HG03045 (cell line): ENCODE measurements around the gene UNC13C.

Source experiments
- ATAC-seq: cut with Tn5 transposase; IDR thresholded peaks from one replicate; pipeline ENCODE4 v1.9.1; 2021; ENCODE audit warnings: mild to moderate bottlenecking, moderate library complexity; ENCODE audit not compliant: unreplicated experiment

UNC13C gene

GRCh38 chr15:54017251-54017650 is 39.0 kb downstream of the UNC13C start:
- no peak for ATAC-seq

- no peak for ATAC-seq
These were observed 39.7 kb downstream of the UNC13C start for GRCh38 chr15:54017959-54018358.

GRCh38 chr15:54026258-54026657 is 48.0 kb downstream of the UNC13C start:
- ATAC-seq = no peak

DNA sequence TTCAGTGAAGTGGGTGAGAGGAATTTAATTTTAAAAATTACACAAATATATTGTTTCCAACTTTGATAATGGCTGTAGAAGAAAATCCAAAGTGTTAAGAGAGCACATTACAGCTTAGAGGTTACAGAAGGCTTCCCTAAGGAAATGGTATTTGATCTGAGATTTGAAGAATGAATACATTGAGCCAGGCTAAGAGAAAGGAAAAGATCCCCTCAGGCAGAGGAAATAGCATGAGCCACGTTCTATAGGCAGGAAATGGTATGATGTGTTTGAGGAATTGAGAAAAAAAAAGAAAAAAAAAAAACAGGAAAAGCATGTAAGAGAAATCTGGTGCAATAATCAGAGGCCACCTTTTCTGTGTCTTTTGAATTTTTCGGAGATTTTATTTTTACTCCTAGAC is 48.6 kb downstream of the UNC13C start:
- ATAC-seq = no peak

DNA sequence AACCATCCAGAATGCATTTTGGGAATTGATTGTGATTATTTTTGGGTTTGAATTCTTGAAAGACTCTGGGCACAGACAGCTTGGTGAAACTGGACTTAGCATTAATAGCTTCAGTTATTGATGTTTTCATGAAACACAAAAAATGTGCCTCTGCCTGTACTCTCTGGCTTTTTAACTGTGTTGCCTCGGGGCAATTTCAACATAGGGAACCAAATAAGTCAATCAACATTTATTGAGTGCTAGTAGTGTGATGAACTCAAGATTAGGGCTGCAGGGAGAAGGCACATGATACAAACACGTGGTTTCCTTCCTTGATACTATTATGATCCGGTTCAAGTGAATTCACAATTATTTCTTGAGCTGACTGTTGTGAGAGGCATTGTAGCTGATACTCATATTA is 50.8 kb downstream of the UNC13C start:
- no peak for ATAC-seq

DNA sequence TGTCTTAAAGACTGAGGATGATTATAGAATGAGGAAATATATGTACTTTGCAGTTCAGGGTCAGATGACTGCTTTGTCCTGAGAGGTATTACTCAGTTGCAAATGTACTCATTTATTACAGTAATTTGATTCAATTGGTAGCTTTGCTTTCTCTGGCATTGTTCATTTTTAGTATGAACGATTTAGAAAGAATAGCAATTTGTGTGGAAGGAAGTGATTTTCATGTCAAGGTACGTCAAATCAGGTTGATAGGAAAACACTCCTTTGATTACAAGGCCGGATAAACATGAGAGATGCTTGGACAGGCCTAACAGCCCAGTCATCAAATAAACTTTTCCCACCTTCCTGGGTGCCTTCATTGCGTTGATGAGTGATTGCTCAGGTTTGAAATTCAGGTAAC is 53.8 kb downstream of the UNC13C start:
- no peak for ATAC-seq

- no peak for ATAC-seq
These were observed 55.2 kb downstream of the UNC13C start for GRCh38 chr15:54033356-54033860.

GRCh38 chr15:54033869-54034458 is 55.7 kb downstream of the UNC13C start:
- ATAC-seq = no peak

- ATAC-seq = no peak
These were observed 57.4 kb downstream of the UNC13C start for GRCh38 chr15:54035616-54036015.

DNA sequence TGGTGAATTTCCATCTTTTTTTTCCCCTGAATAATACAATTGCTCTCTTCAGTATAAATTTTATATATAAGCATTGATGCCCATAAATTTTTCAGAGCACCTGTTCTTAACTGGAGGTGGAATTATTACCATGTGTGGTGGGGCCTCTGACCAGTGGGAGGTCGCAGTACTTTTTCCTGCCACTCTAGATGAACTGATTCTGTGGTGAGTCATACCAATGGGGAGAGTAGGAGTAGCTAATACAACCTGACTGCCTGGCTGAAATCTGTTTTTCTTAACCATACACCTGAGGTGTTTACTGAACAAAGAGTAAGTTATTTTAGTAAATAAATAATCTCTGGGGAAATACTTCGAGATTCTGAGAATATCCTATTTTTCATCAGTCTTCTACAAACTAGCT is 67.2 kb downstream of the UNC13C start:
- ATAC-seq = no peak

DNA sequence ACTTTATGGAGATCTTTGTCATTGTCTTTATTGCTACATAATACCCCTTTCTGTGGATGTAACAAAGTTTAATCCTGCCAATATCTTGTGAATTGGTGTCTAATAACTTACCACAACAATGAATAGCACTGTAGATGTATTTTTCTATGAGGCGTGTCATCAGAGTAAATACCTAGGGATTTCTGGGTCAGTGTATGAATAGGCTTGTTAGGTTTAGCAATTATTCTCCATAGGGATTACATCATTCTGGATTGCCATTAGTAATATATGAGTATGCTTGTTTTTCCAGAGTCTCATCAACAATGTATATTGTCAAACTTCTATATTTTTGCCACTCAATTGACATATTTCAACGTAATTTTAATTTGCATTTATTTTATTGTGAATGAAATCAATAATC is 67.9 kb downstream of the UNC13C start:
- no peak for ATAC-seq

DNA sequence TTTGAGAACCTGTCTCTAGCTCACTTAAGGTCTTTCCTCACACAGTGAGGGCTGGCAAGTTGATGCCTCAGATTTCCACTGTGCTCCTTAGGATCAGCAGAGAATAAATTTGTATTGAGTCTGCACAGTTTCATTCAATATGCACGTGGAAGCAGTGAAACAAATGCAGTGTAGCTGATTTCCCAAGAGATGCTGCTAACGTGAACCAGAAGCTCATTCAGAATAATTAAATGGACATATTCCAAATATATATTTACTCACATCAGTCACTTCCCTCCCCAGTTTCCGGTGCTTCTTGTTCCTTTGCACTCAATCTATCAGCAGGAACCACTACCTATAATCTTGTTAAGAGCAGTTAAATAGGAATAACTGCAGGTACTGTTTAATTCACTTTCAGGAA is 86.1 kb downstream of the UNC13C start:
- ATAC-seq = no peak

DNA sequence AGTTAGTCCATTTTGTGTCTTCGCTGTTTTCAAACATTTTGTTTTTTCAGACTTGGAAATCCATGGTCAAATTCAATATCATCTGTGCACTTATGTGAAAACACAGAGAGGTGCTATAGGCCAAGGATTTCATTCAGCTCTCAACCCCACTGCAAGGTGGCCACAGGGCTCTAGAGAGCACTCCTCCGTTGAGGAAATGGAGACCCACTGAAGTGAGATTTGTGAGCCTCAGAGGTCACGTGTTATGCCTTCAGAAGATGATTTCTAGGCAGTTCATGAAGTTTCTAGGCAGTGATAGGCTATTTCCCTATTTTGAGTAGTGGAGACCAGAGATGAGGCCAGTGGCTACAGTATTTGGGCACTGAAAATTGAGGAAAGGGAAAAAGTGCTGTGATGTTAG is 88.2 kb downstream of the UNC13C start:
- ATAC-seq = no peak

DNA sequence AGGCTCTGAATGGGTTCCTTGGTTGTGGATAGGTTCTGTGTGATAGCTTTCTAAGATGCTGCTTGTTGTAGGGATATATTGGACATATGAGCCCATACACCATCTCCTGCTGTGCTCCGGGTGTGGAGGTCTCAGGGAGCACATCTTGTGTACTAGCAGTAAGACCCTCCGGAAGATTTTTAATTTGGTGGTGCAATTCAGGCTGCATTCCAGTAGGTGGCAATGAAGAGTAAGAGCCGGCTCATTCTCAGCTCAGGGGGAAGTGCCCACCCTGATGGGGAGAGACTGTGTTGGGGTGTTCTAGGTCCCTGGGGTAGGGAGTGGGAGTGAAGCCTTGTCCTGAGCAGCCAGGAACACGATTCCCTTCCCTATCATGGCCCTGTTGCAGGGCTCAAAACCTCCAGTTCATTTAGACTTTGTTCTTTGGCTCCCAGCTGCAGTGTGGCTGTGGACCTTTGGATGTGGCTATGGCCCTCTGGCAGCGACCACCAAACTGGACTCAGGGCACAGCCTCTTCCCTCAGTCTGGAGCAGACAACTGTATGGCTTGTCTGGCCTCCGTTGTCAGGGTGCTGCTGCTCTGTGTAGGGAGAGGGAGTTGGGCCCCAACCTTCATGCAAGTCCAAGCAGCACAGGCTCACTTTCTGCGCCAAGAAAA is 104.7 kb downstream of the UNC13C start:
- no peak for ATAC-seq

DNA sequence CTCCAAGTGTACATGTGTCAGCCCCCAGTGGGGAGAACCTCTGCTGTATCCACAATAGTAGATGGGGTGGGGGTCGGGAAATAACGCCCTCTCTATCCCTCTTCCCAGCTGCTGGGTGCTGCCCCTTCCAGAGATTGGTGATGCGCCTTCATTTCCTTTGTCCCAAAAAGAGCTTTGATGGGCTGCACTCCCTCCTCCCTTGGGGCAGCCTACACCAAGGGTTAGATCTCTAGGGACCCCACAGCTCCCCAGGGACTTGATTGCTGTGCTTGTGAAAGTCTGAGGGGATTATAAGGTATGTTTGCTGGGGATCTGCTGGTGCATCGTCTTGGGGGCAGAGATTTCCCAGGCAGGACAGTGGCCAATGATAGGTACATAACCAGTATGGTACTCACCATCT is 105.3 kb downstream of the UNC13C start:
- ATAC-seq = no peak

- ATAC-seq = no peak
These were observed 105.8 kb downstream of the UNC13C start for GRCh38 chr15:54083991-54084390.

- no peak for ATAC-seq
These were observed 110.6 kb downstream of the UNC13C start for GRCh38 chr15:54088837-54089236.

GRCh38 chr15:54089776-54090175 is 111.5 kb downstream of the UNC13C start:
- ATAC-seq = no peak

DNA sequence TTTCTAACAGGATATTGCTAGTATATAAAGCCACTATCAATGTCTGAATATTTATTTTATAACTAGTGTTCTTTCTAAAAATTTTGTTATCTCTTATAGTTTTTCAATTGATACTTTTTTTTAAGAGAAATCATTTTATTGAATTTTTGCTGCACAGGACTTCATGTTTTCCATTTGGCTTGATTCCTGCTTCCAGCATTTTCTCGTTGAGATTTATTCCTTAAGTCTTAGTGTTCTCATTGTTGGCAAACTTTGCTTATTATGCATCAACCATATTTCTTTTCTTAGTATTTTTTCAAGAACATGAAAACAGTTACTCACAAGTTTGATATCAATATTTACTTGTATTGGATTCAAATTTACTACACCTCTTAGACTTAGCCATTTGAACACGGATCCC is 113.4 kb downstream of the UNC13C start:
- ATAC-seq = no peak

GRCh38 chr15:54094661-54095060 is 116.4 kb downstream of the UNC13C start:
- no peak for ATAC-seq

DNA sequence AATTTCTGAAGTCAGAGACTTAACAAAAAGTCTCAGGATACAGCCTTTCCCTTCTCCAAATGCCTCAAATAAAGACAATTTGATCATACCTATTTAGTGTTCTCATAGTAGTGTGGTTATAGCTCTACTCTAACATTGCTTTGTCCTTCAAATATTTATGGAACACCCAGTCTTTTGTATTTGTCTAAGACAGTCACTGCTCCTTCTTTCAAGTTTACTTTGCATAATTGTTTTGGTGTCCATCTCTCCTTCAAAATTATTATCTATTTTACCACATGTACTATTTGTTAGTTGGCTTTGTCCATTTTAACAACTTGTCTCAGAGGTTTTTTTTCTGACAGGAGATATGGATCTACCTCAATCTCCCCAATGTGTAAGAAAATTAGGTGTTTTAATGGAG is 118.8 kb downstream of the UNC13C start:
- ATAC-seq = no peak

DNA sequence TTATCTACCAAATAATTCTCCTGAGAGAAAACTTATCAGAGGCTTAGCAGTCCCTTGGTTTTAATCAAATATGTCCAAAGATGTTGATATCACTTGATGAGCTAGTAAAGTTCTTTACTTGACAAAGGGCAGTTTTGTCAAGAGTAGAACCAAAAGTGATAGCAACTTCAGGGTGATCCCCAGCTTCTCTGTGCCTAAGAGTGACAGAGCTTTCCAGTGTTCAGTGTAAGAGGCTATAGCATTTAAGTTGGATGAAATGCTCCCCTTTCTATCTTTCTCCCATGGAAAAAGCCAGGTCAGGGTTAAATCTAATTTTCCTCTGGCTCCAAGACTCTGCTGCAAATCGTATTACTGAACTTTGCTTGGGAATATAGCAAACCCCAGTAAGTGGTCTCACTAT is 120.8 kb downstream of the UNC13C start:
- ATAC-seq = no peak
